Measurements from ENCODE around the gene CORO2B. TPM values are rescaled to one million over a fixed set of nuclear protein-coding genes. Genes with fewer than 3 reads are reported as not detected.

Gene CORO2B
- total RNA-seq, 4 donors from 2014 or later, result 1.3 to 18.2 (median 7.0) TPM

DNA sequence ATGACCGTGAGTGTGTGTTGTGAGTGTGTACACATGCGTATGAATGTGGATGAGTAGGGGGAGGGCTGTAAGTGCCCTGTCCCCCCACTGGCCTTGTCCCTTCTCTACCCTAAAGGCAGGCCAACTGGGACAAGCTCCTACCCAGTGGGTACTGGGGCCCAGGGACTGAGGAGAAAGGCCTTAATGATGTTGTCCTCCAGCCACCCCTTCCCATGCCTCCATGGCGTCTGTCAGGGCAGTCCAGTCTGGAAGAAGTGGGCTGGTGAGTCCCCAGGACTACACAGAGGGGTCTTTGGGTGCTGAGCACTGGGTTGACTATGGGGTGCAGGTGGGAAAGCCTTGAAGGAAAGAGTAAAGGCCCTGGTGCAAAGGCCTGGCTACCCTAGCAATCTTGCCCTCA lies 16.9 kb upstream of the CORO2B start:
- Histone ChIP-seq H3K9me3 (no peaks in the 10 kb centered on the region), H3K36me3 (no peaks in the 10 kb centered on the region), H3K4me3 (no peak overlapping the region), H3K27ac (no peak overlapping the region), H3K4me1 (no peaks in the 10 kb centered on the region), H3K27me3 (no peaks in the 10 kb centered on the region)
- DNase-seq, result peak in 1 of 2 donors; percentile 8
- TF ChIP-seq POLR2A (IDR thresholded peaks at IDR 0.05) (no peak), CTCF (IDR thresholded peaks at IDR 0.05) (no peak)
- intact Hi-C loops (cut with DNase I; ENCODE audit: low total_unique reads), result no loop called here

DNA sequence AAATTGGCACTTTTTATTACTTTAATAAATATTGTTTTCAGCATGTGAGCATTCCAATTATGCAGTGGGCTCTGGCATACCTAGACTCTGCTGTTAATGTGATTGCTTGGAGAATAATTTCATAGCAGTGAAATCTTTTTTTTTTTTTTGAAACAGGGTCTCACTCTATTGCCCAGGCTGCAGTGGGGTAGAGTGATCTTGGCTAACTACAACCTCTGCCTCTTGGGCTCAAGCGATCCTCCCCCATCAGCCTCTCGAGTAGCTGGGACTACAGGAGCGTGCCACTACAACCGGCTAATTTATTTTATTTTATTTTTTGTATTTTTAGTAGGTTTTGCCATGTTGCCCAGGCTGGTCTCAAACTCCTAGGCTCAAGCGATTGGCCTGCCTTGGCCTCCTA lies 14.6 kb upstream of the CORO2B start:
- H3K36me3 ChIP-seq, result no peaks in the 10 kb centered on the region
- H3K27me3 ChIP-seq, result no peaks in the 10 kb centered on the region
- intact Hi-C loops (cut with DNase I; ENCODE audit: low total_unique reads), result no loop called here
- H3K4me1 ChIP-seq, result no peaks in the 10 kb centered on the region
- no peaks in the 10 kb centered on the region for H3K9me3 ChIP-seq
- H3K4me3 ChIP-seq, result no peak overlapping the region
- no peak overlapping the region for H3K27ac ChIP-seq
- no peak for TF ChIP-seq CTCF (IDR thresholded peaks at IDR 0.05)
- no peak for TF ChIP-seq POLR2A (IDR thresholded peaks at IDR 0.05)
- no peak for DNase-seq

GRCh38 chr15:68565234-68565633 lies 13.6 kb upstream of the CORO2B start:
- intact Hi-C loops (cut with DNase I; ENCODE audit: low total_unique reads), result no loop called here
- TF ChIP-seq CTCF (IDR thresholded peaks at IDR 0.05) (no peak), POLR2A (IDR thresholded peaks at IDR 0.05) (no peak)

DNA sequence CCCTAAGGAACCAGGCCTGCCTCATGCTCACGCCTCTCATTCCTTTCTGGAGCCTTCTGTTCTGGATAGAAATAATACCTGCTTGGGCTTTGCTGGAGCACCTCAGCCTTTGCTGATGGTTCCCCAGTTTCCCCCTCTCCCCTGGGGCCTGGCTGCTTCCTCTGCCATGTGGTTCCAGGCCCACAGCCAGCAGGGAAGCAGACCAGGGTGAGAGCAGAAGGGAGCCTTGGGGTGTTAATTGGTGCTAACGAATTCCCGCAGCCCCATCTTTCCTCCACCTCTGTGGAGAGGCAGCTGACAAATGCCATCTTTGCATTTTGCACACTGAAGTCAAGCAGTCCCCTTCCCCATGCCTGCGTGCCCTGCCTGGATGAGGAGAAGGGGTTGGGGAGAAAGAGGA lies 13.1 kb upstream of the CORO2B start:
- Histone ChIP-seq H3K27me3 (no peaks in the 10 kb centered on the region), H3K4me1 (no peaks in the 10 kb centered on the region), H3K9me3 (no peaks in the 10 kb centered on the region), H3K27ac (no peak overlapping the region), H3K4me3 (no peak overlapping the region), H3K36me3 (no peaks in the 10 kb centered on the region)
- TF ChIP-seq CTCF (IDR thresholded peaks at IDR 0.05) (no peak), POLR2A (IDR thresholded peaks at IDR 0.05) (no peak)
- intact Hi-C loops (cut with DNase I; ENCODE audit: low total_unique reads), result no loop called here
- peak in 1 of 2 donors; percentile 3 for DNase-seq

More at GRCh38 chr15:68565234-68565633, 13.6 kb upstream of the CORO2B start:
- H3K27me3 ChIP-seq, result no peaks in the 10 kb centered on the region
- H3K36me3 ChIP-seq, result no peaks in the 10 kb centered on the region
- no peaks in the 10 kb centered on the region for H3K9me3 ChIP-seq
- no peak overlapping the region for H3K27ac ChIP-seq
- DNase-seq, result no peak
- H3K4me1 ChIP-seq, result no peaks in the 10 kb centered on the region
- H3K4me3 ChIP-seq, result no peak overlapping the region

DNA sequence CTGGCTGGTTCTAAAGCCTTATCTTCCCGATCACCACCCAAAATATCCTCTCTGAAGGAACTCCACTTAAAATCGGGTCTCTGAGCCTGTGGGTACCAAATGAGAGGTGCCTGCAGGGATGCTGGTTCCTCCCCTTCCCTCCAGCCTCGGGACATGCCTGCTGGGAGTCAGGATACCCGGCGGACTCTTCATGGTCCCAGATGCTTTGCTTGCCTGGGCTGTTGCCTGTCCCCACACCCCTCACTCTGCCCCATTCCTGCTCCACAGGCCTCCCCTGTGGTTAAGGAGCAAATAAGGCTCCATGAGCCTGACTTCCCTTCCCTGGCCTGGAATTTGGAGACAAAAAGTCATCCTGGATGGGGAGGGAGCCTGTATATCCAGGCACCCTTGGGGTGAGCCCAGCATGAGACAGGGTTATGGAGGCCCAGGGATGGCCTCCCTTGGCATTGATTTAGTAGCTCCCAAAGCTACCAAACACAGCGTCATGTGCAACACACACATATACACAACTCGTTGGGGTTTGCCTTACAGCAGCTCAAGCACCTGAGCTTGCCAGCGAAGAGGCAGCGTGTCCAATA lies 12.3 kb upstream of the CORO2B start:
- no peaks in the 10 kb centered on the region for H3K27me3 ChIP-seq
- H3K27ac ChIP-seq, result peak overlapping the region in 1 of 2 donors; percentile 12
- H3K4me3 ChIP-seq, result no peak overlapping the region
- TF ChIP-seq CTCF (IDR thresholded peaks at IDR 0.05) (no peak), POLR2A (IDR thresholded peaks at IDR 0.05) (no peak)
- no peaks in the 10 kb centered on the region for H3K36me3 ChIP-seq
- DNase-seq, result peak in 1 of 2 donors; percentile 10
- intact Hi-C loops (cut with DNase I; ENCODE audit: low total_unique reads), result no loop called here
- no peaks in the 10 kb centered on the region for H3K9me3 ChIP-seq
- H3K4me1 ChIP-seq, result no peaks in the 10 kb centered on the region

Measured in uterus (tissue), 4 donors.